Ramos (cell line): Measurements from ENCODE around the gene MARCOL.

Source experiments
- in situ Hi-C: fragments of 300-500 bp; cut with MboI; formaldehyde crosslinking; loops from one replicate; pipeline ENCODE4 v1.14.3; 2022; ENCODE audit warnings: low sequenced_read_pairs; ENCODE audit not compliant: unreplicated experiment

MARCOL gene

GRCh38 chr5:148238418-148238794, at the start of gene MARCOL:
TSS of gene MARCOL (plus strand) at chr5:148238525. CDS start at chr5:148238598, 73 bp downstream.
- in situ Hi-C loops, result no loop called here

GRCh38 chr5:148191010-148191409, 47.3 kb upstream of the MARCOL start:
- in situ Hi-C loops, result loop anchor here (25.0 kb wide), 1 partner anchor 271 kb away; no protein-coding TSS in a partner anchor

GRCh38 chr5:148193202-148193601, 45.1 kb upstream of the MARCOL start:
- in situ Hi-C loops, result loop anchor here (25.0 kb wide), 1 partner anchor 269 kb away; no protein-coding TSS in a partner anchor

- in situ Hi-C loops, result no loop called here
These were observed 37.2 kb upstream of the MARCOL start for GRCh38 chr5:148201151-148201550.

GRCh38 chr5:148202531-148203203, 35.7 kb upstream of the MARCOL start, which contains the start of gene SPINK6:
TSS of gene SPINK6 (plus strand) at chr5:148203042. CDS start at chr5:148203097, 55 bp downstream.
- in situ Hi-C loops, result no loop called here

GRCh38 chr5:148205044-148205806, 33.1 kb upstream of the MARCOL start:
- in situ Hi-C loops, result no loop called here

- in situ Hi-C loops, result no loop called here
These were observed 32.5 kb upstream of the MARCOL start for GRCh38 chr5:148205865-148206264.

- in situ Hi-C loops, result no loop called here
These were observed 31.7 kb upstream of the MARCOL start for GRCh38 chr5:148206620-148207019.

GRCh38 chr5:148208226-148208625, 30.1 kb upstream of the MARCOL start:
- in situ Hi-C loops, result no loop called here

- in situ Hi-C loops, result no loop called here
These were observed 29.1 kb upstream of the MARCOL start for GRCh38 chr5:148209151-148209770.

GRCh38 chr5:148214665-148215185, 23.6 kb upstream of the MARCOL start:
- in situ Hi-C loops, result no loop called here

- in situ Hi-C loops, result no loop called here
These were observed 16.8 kb upstream of the MARCOL start for GRCh38 chr5:148221508-148221907.

GRCh38 chr5:148224117-148224742, 14.1 kb upstream of the MARCOL start:
- in situ Hi-C loops, result no loop called here

GRCh38 chr5:148228392-148228984, 9.8 kb upstream of the MARCOL start:
- in situ Hi-C loops, result no loop called here

GRCh38 chr5:148229840-148230239, 8.5 kb upstream of the MARCOL start:
- in situ Hi-C loops, result no loop called here

- in situ Hi-C loops, result no loop called here
These were observed 8.1 kb upstream of the MARCOL start for GRCh38 chr5:148230240-148230639.

- in situ Hi-C loops, result no loop called here
These were observed 424 bp upstream of the MARCOL start for GRCh38 chr5:148237785-148238417.

- in situ Hi-C loops, result no loop called here
These were observed 10.6 kb downstream of the MARCOL start for GRCh38 chr5:148248894-148249293.

- in situ Hi-C loops, result no loop called here
These were observed 17.1 kb downstream of the MARCOL start for GRCh38 chr5:148255456-148255855.

- in situ Hi-C loops, result no loop called here
These were observed 21.0 kb downstream of the MARCOL start for GRCh38 chr5:148259288-148259687.
